Spleen (tissue), 11 donors: ENCODE measurements around the gene PSD2. TPM values are rescaled to one million over a fixed set of nuclear protein-coding genes. Genes with fewer than 3 reads are reported as not detected.
A peak's percentile ranks its signal among the peaks of the same experiment; 100 is the strongest.

Experiments
- DNase-seq: peaks from one replicate; pipeline ENCODE4 v3.0.0-alpha.2; 2020
- H3K27ac ChIP-seq, 8 donors: fragments of 200-600 bp; sonication (generic) in 7 of 8; 1 replicate in 4 of 8; 2 replicates in 4 of 8; pipeline versions ENCODE4 v1.5.0 to v1.8.0; 2016 to 2021; ENCODE audit warnings: inconsistent platforms in 4 of 8, mild to moderate bottlenecking in 4 of 8, moderate library complexity in 1 of 8
- H3K27me3 ChIP-seq, 7 donors: fragments of 200-600 bp; sonication (generic) in 6 of 7; replicated peaks in 1 of 7; 1 replicate in 4 of 7; 2 replicates in 3 of 7; pipeline versions ENCODE4 v1.5.0 to v1.8.0; 2016 to 2021; ENCODE audit warnings: inconsistent platforms in 3 of 7, mild to moderate bottlenecking in 1 of 7
- H3K36me3 ChIP-seq, 6 donors: fragments of 200-600 bp; sonication (generic) in 5 of 6; 1 replicate in 4 of 6; 2 replicates in 2 of 6; pipeline versions ENCODE4 v1.5.0 to v1.8.0; 2016 to 2021; ENCODE audit warnings: inconsistent platforms in 2 of 6
- H3K4me1 ChIP-seq, 6 donors: fragments of 200-600 bp; sonication (generic) in 5 of 6; 1 replicate in 3 of 6; 2 replicates in 3 of 6; pipeline versions ENCODE4 v1.5.0 to v1.8.0; 2016 to 2021; ENCODE audit warnings: inconsistent platforms in 3 of 6
- H3K4me3 ChIP-seq, 8 donors: fragments of 200-600 bp; sonication (generic) in 7 of 8; 1 replicate in 4 of 8; 2 replicates in 4 of 8; pipeline versions ENCODE4 v1.5.0 to v1.8.0; 2016 to 2021; ENCODE audit warnings: inconsistent platforms in 4 of 8, mild to moderate bottlenecking in 4 of 8, moderate library complexity in 2 of 8
- H3K9me3 ChIP-seq, 8 donors: fragments of 200-600 bp; sonication (generic) in 7 of 8; 1 replicate in 4 of 8; 2 replicates in 4 of 8; pipeline versions ENCODE4 v1.5.0 to v1.8.0; 2016 to 2021; ENCODE audit warnings: inconsistent platforms in 4 of 8
- POLR2A ChIP-seq, 3 donors: fragments of 450-650 bp; IDR thresholded peaks; one replicate each; pipeline ENCODE4 v1.5.1; 2017; ENCODE audit warnings: antibody characterized with exemption in 3 of 3, mild to moderate bottlenecking in 1 of 3
- POLR2AphosphoS5 ChIP-seq, 3 donors: sonication (generic); formaldehyde crosslinking; IDR thresholded peaks; one replicate each; pipeline ENCODE4 v1.5.1; 2017; ENCODE audit warnings: antibody characterized with exemption in 3 of 3
- WGBS, 5 donors: extraction: QIAGEN DNeasy Blood & Tissue Kit in 3 of 5; methylation state at CpG; one replicate each; pipeline versions ENCODE4 v1.1.5 to v1.1.7; 2013 to 2018; 5-methylcytosine and 5-hydroxymethylcytosine counted together
- intact Hi-C: fragments of 100-400 bp; cut with DNase I; formaldehyde crosslinking; loops from one replicate; pipeline ENCODE4 v1.15.0; 2023; ENCODE audit warnings: low total_unique reads
- polyA plus RNA-seq, 3 donors: library from polyadenylated mRNA; stranded (reverse); fragments of 200-250 nt; gene quantifications; one replicate each; pipeline ENCODE4 v1.2.1, GENCODE V29; 2013
- total RNA-seq, 7 donors: library from RNA; depleted of rRNA in 3 of 7; stranded (reverse); fragments of >200 nt in 3 of 7; fragmentation: NEBNext Ultra II Directional in 4 of 7; extraction: Animal tissue kit (Norgen Biotek cat#: 25700) in 4 of 7; gene quantifications; one replicate each; pipeline versions ENCODE4 v1.1.0 to v1.2.1, GENCODE V29; 2016 to 2021
- TF ChIP-seq, protein P1 (sequence below), 11 experiments: fragments of 200-600 bp in 7 of 11; fragments of 450-650 bp in 4 of 11; sonication (generic) in 4 of 11; IDR thresholded peaks in 8 of 11; conservative IDR thresholded peaks in 3 of 11; 1 replicate in 7 of 11; 2 replicates in 4 of 11; pipeline versions ENCODE4 v1.4.0 to v1.8.0; 2016 to 2021; ENCODE audit warnings: antibody characterized with exemption in 11 of 11, inconsistent platforms in 4 of 11, mild to moderate bottlenecking in 1 of 11
- donor health status: healthy with polysubstance abuse.
- donor health status: DM: no; HTN: no; CAD: no; lungs with moderate emphysema.
- donor health status: DM: no; HTN: no; CAD: no.
- donor health status: Bipolar disorder and iron deficiency.
- donor health status: healthy.
- donor health status: DM: no; HTN: no; CAD: no.
- donor health status: DM: yes; HTN: yes; CAD: no.

Gene PSD2
- total and polyA plus RNA-seq, 10 donors, result 0.03 to 0.42 (median 0.21) TPM; not detected in 1

DNA sequence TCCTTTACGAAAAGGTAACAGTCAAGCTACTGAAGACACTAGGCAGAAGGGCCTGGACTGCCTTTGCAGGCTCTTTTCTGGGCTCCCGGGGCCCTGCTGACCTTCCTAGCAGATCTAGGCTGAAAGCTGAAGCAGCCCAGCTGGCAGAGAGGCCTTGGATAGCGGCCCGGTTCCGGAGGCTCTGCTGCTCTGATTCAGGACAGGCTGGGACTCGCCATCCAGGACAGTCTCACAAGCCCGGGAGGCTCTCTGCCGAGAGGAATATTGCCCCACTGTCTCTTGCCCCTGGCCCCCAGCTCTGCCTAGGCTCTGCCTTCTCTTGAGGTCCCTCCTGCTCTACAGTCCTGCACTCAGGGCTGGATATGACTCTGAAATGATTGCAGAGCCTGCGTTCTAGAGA, 67.8 kb downstream of the PSD2 start:
- intact Hi-C loops, result loop anchor here (5.0 kb wide), 1 partner anchor 76 kb away; no protein-coding TSS in a partner anchor
- DNase-seq, result no peak
- WGBS, 5 donors, result 47 to 84% (median 77%) methylated on average over 9 of the region's 9 CpGs
- Histone ChIP-seq H3K36me3 (no peaks in the 10 kb centered on the region), H3K4me1 (peaks cover 0 to 30% (median 7%) of the 10 kb centered on the region in 6 donors), H3K27me3 (no peaks in the 10 kb centered on the region), H3K27ac (peak overlapping the region in 7 of 8 donors; percentile 3 to 44 (median 32)), H3K9me3 (no peaks in the 10 kb centered on the region), H3K4me3 (no peak overlapping the region)
- TF ChIP-seq POLR2A (IDR thresholded peaks at IDR 0.05), result no peak
- TF ChIP-seq, protein P1, sequence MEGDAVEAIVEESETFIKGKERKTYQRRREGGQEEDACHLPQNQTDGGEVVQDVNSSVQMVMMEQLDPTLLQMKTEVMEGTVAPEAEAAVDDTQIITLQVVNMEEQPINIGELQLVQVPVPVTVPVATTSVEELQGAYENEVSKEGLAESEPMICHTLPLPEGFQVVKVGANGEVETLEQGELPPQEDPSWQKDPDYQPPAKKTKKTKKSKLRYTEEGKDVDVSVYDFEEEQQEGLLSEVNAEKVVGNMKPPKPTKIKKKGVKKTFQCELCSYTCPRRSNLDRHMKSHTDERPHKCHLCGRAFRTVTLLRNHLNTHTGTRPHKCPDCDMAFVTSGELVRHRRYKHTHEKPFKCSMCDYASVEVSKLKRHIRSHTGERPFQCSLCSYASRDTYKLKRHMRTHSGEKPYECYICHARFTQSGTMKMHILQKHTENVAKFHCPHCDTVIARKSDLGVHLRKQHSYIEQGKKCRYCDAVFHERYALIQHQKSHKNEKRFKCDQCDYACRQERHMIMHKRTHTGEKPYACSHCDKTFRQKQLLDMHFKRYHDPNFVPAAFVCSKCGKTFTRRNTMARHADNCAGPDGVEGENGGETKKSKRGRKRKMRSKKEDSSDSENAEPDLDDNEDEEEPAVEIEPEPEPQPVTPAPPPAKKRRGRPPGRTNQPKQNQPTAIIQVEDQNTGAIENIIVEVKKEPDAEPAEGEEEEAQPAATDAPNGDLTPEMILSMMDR (IDR thresholded peaks at IDR 0.05 in 8 of 11, conservative IDR thresholded peaks at IDR 0.05 in 3 of 11), result no peak
- TF ChIP-seq POLR2AphosphoS5 (IDR thresholded peaks at IDR 0.05), result peak in 2 of 3 donors; percentile 22 to 45

DNA sequence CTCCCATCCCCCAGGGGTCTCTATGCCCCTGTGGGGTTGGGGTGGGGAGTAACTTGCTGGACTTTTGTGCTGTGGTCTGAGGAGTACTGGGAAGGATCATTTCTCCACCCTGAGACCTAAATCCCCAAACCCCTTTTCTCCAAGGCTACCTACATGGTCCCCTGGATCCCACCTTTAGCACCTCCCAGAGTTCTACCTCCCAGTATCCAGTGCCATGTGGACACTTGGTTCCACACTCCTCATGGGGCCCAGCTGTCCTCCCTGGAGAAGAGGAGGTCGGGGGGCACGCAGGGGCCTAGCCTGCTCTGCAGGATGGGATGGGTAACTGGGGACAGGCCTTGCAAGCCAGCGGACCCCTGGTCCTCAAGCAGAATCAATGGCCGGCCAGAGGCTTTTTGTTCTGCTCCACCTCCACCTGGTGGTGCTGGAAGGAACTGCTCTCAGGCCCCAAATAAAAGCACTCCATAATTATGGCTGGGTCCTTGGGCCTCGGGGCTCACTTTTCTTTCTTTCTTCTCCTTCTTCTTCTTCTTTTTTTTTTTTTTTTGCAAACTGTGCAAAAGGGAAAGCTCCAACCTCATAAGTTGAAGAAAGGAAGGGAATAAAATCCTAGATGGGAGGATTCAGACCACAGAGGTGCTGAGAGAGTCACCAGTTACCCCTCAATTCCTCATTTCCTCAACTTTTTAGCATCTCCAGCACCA, 68.4 kb downstream of the PSD2 start:
- Histone ChIP-seq H3K36me3 (no peaks in the 10 kb centered on the region), H3K4me1 (peaks cover 0 to 30% (median 7%) of the 10 kb centered on the region in 6 donors), H3K4me3 (no peak overlapping the region), H3K27me3 (no peaks in the 10 kb centered on the region), H3K27ac (peak overlapping the region in 6 of 8 donors; percentile 3 to 44 (median 30)), H3K9me3 (no peaks in the 10 kb centered on the region)
- 13 to 29% (median 19%) methylated on average over 5 of the region's 5 CpGs for WGBS, 5 donors
- DNase-seq, result no peak
- intact Hi-C loops, result loop anchor here (5.0 kb wide), 1 partner anchor 77 kb away; no protein-coding TSS in a partner anchor
- TF ChIP-seq, protein P1 (IDR thresholded peaks at IDR 0.05 in 8 of 11, conservative IDR thresholded peaks at IDR 0.05 in 3 of 11), result peak; percentile 70 to 91 (median 84)
- no peak for TF ChIP-seq POLR2AphosphoS5 (IDR thresholded peaks at IDR 0.05)

DNA sequence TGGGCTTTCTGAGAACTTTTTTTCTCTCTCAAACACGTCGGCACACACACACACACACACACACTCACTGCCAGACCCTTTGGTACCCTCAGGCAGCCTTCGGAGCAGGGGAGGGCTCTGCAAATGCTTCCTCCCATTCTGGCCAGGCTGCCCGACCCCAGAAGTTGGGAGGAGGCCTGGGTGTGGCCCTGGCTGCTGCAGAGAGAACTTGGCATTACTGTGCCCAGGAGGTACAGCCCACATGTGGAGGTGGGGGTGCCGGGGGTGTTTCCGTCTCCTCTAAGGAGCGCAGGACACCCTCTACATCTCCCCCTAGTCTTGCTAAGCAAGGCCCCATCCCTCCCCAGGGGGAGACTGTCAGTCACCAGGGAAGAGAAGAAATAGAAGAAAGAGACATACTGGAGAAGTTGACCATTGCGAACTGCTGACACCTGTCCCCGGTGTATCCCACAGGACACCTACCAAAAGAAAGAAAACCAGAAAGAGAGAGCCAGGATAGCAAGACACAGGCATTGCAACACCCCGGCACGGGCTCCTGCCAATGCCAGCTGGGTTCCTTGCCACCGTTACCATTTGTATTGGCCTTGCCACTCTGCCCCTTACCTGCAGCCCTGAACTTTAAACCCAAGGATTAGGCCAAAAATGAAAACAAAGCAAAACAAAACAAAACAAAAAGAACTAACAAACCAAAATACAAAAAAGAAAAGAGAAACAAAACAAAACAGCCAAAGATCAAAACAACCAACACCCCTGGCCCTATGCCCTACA, 69.3 kb downstream of the PSD2 start:
- TF ChIP-seq POLR2A (IDR thresholded peaks at IDR 0.05) (no peak), POLR2AphosphoS5 (IDR thresholded peaks at IDR 0.05) (no peak)
- TF ChIP-seq, protein P1 (IDR thresholded peaks at IDR 0.05 in 8 of 11, conservative IDR thresholded peaks at IDR 0.05 in 3 of 11), result no peak
- intact Hi-C loops, result loop anchor here (5.0 kb wide), 1 partner anchor 78 kb away; no protein-coding TSS in a partner anchor
- H3K9me3 ChIP-seq, result no peaks in the 10 kb centered on the region

DNA sequence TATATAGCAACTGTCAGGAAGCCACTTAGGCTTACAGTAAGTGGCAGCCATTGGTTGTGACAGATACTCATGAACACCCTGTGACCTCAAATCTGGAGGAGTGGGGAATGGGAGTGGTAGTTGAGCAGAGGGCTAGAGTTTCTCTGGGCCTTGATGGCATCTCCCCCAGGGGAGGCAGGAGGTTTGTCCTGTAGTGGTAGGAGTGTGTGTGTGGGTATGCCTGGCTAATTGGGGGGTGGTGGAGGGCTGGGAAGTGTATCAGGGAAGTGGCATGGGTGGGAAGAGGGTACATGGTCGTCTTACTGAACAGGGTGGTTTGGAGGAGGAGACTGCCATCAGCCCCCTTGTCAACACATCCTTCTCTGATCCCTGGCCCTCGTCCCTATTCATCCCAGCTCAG, 71.5 kb downstream of the PSD2 start:
- Histone ChIP-seq H3K27me3 (no peaks in the 10 kb centered on the region), H3K36me3 (no peaks in the 10 kb centered on the region), H3K9me3 (no peaks in the 10 kb centered on the region), H3K4me1 (peaks cover 0 to 26% (median 7%) of the 10 kb centered on the region in 6 donors), H3K27ac (no peak overlapping the region), H3K4me3 (no peak overlapping the region)
- intact Hi-C loops, result no loop called here
- 53 to 59% (median 55%) methylated on average over 2 of the region's 2 CpGs for WGBS, 5 donors
- DNase-seq, result no peak
- TF ChIP-seq POLR2A (IDR thresholded peaks at IDR 0.05) (no peak), POLR2AphosphoS5 (IDR thresholded peaks at IDR 0.05) (no peak)
- TF ChIP-seq, protein P1 (IDR thresholded peaks at IDR 0.05 in 8 of 11, conservative IDR thresholded peaks at IDR 0.05 in 3 of 11), result no peak

More for the DNA sequence above, 69.3 kb downstream of the PSD2 start:
- no peaks in the 10 kb centered on the region for H3K27me3 ChIP-seq
- peaks cover 0 to 30% (median 7%) of the 10 kb centered on the region in 6 donors for H3K4me1 ChIP-seq
- H3K36me3 ChIP-seq, result no peaks in the 10 kb centered on the region
- 72 to 82% (median 81%) methylated on average over 12 of the region's 12 CpGs for WGBS, 5 donors
- H3K27ac ChIP-seq, result no peak overlapping the region
- peak; percentile 59 for DNase-seq
- H3K4me3 ChIP-seq, result no peak overlapping the region
